ENCODE data around the gene TMEM79.

- peak in 1 of 2 donors; percentile 6 for TF ChIP-seq CTCF (IDR thresholded peaks at IDR 0.05; ENCODE audit: extremely low read depth in 1 of 2, insufficient read depth in 1 of 2, low read depth in 1 of 2, low read length in 2 of 2)
- TF ChIP-seq EZH2 (IDR thresholded peaks at IDR 0.05; ENCODE audit: borderline replicate concordance, low read depth, low read length, severe bottlenecking), result no peak
- no peak for TF ChIP-seq POLR2AphosphoS5 (IDR thresholded peaks at IDR 0.05; ENCODE audit: insufficient read depth, low read depth, low read length)
- TF ChIP-seq JUN (IDR thresholded peaks at IDR 0.05; ENCODE audit: borderline replicate concordance, insufficient read depth, insufficient read length, low read depth), result no peak
- no peak for TF ChIP-seq POLR2A (IDR thresholded peaks at IDR 0.05; ENCODE audit: low read depth, low read length)
Measured at GRCh38 chr1:156337888-156338179, 53.7 kb downstream of the TMEM79 start.
